ENCODE results near the gene ITGB6.

GRCh38 chr2:160207804-160208654 lies 8.0 kb upstream of the ITGB6 start:
- peak; percentile 97 for TF ChIP-seq TCF12 (IDR thresholded peaks at IDR 0.05; ENCODE audit: low read depth)
- peak; percentile 80 for TF ChIP-seq MAX (IDR thresholded peaks at IDR 0.05)
- TF ChIP-seq ZBTB7A (IDR thresholded peaks at IDR 0.05; ENCODE audit: low read depth): no peak
- peak; percentile 50; the same call in 1 of the 2 replicates for TF ChIP-seq TAF1 (IDR thresholded peaks at IDR 0.05; ENCODE audit: low read depth)
- peak; percentile 97 for TF ChIP-seq EP300 (IDR thresholded peaks at IDR 0.05; ENCODE audit: borderline replicate concordance)
- no peak; the same call in 1 of the 2 replicates for TF ChIP-seq CEBPB (IDR thresholded peaks at IDR 0.05)
- no peak for TF ChIP-seq EGR1 (IDR thresholded peaks at IDR 0.05)
- TF ChIP-seq RAD21 (IDR thresholded peaks at IDR 0.05; ENCODE audit: low read depth): peak; percentile 37
- TF ChIP-seq YY1 (IDR thresholded peaks at IDR 0.05; ENCODE audit: low read depth): no peak
- TF ChIP-seq REST (IDR thresholded peaks at IDR 0.05; ENCODE audit: low read depth): no peak
- no peak for TF ChIP-seq CREB1 (IDR thresholded peaks at IDR 0.05; ENCODE audit: low read depth)
- TF ChIP-seq NFIC (IDR thresholded peaks at IDR 0.05): peak; percentile 97
